Chondrocyte (in vitro differentiated cells): Measurements from ENCODE around the gene KCNS3. TPM values are rescaled to one million over a fixed set of nuclear protein-coding genes. Genes with fewer than 3 reads are reported as not detected.
"Not testable (repeated sequence)": the region's sequence is repeated elsewhere in the genome, so short reads cannot be mapped to it uniquely, and the experiment has no call there.

Experiments used
- DNase-seq: peaks from one replicate; pipeline ENCODE4 v3.0.0; 2021; ENCODE audit warnings: mixed read lengths, low spot score
- H3K27ac Mint-ChIP-seq: one replicate; pipeline ENCODE4 v1.8.0; 2021; ENCODE audit warnings: mild to moderate bottlenecking, moderate library complexity, mixed read lengths; ENCODE audit not compliant: unreplicated experiment
- H3K27me3 Mint-ChIP-seq: 2 replicates; pipeline ENCODE4 v1.8.0; 2021; ENCODE audit warnings: low read depth, mixed read lengths
- H3K36me3 Mint-ChIP-seq: 2 replicates; pipeline ENCODE4 v1.8.0; 2021; ENCODE audit warnings: low read depth, mixed read lengths
- H3K4me1 Mint-ChIP-seq: 2 replicates; pipeline ENCODE4 v1.8.0; 2021; ENCODE audit warnings: low read depth, mild to moderate bottlenecking, mixed read lengths
- H3K4me3 Mint-ChIP-seq: one replicate; pipeline ENCODE4 v1.8.0; 2021; ENCODE audit warnings: mild to moderate bottlenecking, moderate library complexity, mixed read lengths; ENCODE audit not compliant: unreplicated experiment
- H3K9me3 Mint-ChIP-seq: 2 replicates; pipeline ENCODE4 v1.8.0; 2021; ENCODE audit warnings: low read depth, mixed read lengths
- CTCF ChIP-seq: fragments of 200-600 bp; sonication (generic); IDR thresholded peaks from 2 replicates; pipeline ENCODE4 v1.5.0; 2021; ENCODE audit warnings: antibody characterized with exemption, mild to moderate bottlenecking, moderate library complexity
- total RNA-seq: library from RNA; stranded (reverse); gene quantifications from 3 replicates; pipeline ENCODE4 v1.2.1, GENCODE V29; 2021

Gene KCNS3
- total RNA-seq, 1 donor from 2014 or later: 0.37 TPM

DNA sequence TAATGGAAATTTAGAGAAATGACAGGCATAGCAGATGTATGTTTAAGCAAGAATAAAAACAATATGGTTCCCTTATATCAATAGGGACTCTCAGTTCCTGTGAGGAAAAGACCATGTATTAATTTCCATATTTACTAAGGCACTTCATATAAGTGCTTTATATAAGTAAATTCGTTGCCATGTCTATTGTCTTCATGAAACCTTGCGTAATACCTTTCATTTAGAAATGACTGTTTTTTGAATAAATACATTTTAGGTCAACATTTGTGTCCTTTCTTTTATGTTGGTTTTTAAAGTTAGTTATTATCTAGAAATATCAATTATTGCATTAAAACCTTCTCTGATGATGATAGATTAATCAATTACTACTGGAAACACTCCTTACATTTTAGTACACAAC, 83.3 kb downstream of the KCNS3 start:
- Mint-ChIP-seq H3K4me1 (no peaks in the 10 kb centered on the region), H3K9me3 (no peaks in the 10 kb centered on the region), H3K36me3 (no peaks in the 10 kb centered on the region), H3K27ac (no peak overlapping the region), H3K27me3 (no peaks in the 10 kb centered on the region), H3K4me3 (no peak overlapping the region)
- DNase-seq: no peak
- no peak for TF ChIP-seq CTCF

- no peak for DNase-seq
- H3K27me3 Mint-ChIP-seq: no peaks in the 10 kb centered on the region
- H3K4me3 Mint-ChIP-seq: no peak overlapping the region
- H3K9me3 Mint-ChIP-seq: no peaks in the 10 kb centered on the region
- TF ChIP-seq CTCF: no peak
- no peaks in the 10 kb centered on the region for H3K4me1 Mint-ChIP-seq
- no peaks in the 10 kb centered on the region for H3K36me3 Mint-ChIP-seq
- no peak overlapping the region for H3K27ac Mint-ChIP-seq
These were observed 84.4 kb downstream of the KCNS3 start for GRCh38 chr2:17962876-17963275.

DNA sequence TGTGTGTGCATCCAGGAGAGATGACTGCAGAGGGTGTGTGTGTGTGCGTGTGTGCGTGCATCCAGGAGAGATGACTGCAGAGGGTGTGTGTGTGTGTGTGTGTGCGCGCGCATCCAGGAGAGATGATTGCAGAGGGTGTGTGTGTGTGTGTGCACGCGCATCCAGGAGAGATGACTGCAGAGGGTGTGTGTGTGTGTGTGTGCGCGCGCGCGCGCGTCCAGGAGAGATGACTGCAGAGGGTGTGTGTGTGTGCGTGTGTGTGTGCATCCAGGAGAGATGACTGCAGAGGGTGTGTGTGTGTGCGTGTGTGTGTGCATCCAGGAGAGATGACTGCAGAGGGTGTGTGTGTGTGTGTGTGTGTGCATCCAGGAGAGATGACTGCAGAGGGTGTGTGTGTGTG, 85.1 kb downstream of the KCNS3 start:
- H3K4me3 Mint-ChIP-seq, H3K27ac Mint-ChIP-seq, H3K4me1 Mint-ChIP-seq, H3K27me3 Mint-ChIP-seq, H3K36me3 Mint-ChIP-seq, H3K9me3 Mint-ChIP-seq, DNase-seq: not testable (repeated sequence)

DNA sequence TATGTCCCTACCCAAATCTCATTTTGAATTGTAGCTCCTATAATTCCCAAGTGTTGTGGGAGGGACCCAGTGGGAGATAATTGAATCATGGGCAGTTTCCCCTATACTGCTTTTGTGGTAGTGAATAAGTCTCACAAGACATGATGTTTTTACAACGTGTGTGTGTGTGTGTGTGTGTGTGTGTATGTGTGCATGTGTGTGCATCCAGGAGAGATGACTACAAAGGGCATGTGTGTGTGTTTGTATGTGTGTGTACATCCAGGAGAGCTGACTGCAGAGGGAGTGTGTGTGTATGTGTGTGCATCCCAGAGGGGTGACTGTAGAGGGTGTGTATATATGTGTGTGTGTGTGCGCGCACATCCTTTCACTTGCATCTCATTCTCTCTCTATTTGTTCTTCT, 86.7 kb downstream of the KCNS3 start:
- no peak for DNase-seq
- Mint-ChIP-seq H3K27me3 (peaks cover 4% of the 10 kb centered on the region), H3K4me1 (no peaks in the 10 kb centered on the region), H3K27ac (no peak overlapping the region), H3K4me3 (no peak overlapping the region), H3K9me3 (no peaks in the 10 kb centered on the region), H3K36me3 (no peaks in the 10 kb centered on the region)
- TF ChIP-seq CTCF: no peak

DNA sequence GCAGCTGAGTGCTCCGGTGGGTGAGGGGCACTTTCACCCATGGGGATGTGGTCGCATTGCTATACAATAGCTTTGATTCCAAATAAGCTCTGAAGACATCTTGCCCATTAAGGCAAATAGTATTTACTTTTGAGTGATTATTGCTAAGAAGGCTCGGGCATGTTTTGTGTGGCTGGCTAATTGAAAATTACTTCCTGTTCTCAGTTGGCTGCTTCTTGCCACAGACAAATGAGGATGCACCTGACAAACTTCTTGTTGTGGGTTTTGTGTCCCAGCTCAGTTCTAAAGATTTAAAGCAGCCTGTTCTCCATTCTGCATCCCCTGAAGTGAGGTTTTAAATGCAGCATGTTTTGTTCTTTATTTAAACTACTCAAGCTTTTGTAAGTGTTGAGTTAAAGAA, 88.3 kb downstream of the KCNS3 start:
- no peaks in the 10 kb centered on the region for H3K9me3 Mint-ChIP-seq
- H3K4me1 Mint-ChIP-seq: no peaks in the 10 kb centered on the region
- H3K36me3 Mint-ChIP-seq: no peaks in the 10 kb centered on the region
- peaks cover 4% of the 10 kb centered on the region for H3K27me3 Mint-ChIP-seq
- TF ChIP-seq CTCF: no peak
- no peak overlapping the region for H3K27ac Mint-ChIP-seq
- no peak for DNase-seq
- H3K4me3 Mint-ChIP-seq: no peak overlapping the region

- no peaks in the 10 kb centered on the region for H3K9me3 Mint-ChIP-seq
- no peak overlapping the region for H3K27ac Mint-ChIP-seq
- no peaks in the 10 kb centered on the region for H3K36me3 Mint-ChIP-seq
- no peaks in the 10 kb centered on the region for H3K4me1 Mint-ChIP-seq
- TF ChIP-seq CTCF: no peak
- DNase-seq: no peak
- peaks cover 8% of the 10 kb centered on the region for H3K27me3 Mint-ChIP-seq
- no peak overlapping the region for H3K4me3 Mint-ChIP-seq
These were observed 91.2 kb downstream of the KCNS3 start for GRCh38 chr2:17969661-17970060.
